ENCODE results near the gene PDE11A.
"Not testable (repeated sequence)": the region's sequence is repeated elsewhere in the genome, so short reads cannot be mapped to it uniquely, and the experiment has no call there.

The PDE11A gene

DNA sequence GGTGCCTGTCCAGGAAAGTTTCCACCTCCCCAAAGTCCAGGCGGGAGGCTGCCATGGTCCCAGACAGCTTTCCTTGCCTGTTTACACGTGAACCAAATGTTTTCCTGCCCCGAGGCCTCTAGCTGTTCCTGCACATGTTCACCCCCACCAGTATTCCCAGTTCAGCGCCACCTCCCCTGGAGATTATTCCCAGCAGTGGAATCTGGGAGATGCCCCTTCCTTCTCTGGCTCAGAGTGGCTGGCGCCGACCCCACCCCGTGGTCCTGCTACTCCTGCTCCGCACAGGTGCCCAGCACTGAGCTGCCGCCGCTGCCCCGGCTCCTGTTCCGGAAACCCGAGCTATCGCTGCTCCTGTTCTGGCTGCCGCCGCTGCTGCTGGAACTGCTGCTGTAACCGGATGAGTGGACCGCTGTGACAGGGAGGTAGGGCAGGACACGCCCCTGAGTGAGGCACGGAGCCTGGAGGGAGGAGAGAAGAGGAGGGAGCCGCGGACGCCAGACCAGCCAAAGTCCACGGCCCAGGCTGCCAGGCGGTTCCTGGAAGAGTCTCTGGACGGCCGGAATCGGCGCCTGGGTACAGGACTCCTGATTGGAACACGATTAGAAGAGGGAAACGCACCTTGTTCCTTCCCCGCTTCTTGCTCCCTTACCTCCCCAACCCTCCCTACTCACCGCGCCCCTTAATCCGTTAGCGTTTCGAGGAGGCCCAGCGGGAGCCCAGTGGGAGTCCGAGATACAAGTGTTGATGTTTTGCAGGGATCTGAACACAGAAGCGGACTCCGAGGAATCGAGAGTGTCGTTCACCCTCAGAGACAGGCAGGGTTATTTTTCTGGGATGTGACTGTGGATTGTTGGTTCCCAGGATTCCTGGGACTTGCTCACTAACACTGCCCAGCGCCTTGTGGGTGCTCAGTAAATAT lies at the start of gene PDE11A:
TSS of gene PDE11A (minus strand) at position 395 of the 919 bp plus-strand sequence. CDS start at position 55, 340 bp downstream.
- DNase-seq: peak; percentile 77

GRCh38 chr2:178119179-178119922 lies 46.8 kb upstream of the PDE11A start:
- no peak for DNase-seq

GRCh38 chr2:178117725-178118124 lies 45.1 kb upstream of the PDE11A start:
- no peak for DNase-seq

- no peak for DNase-seq
These were observed 42.7 kb upstream of the PDE11A start for GRCh38 chr2:178115271-178115670.

DNA sequence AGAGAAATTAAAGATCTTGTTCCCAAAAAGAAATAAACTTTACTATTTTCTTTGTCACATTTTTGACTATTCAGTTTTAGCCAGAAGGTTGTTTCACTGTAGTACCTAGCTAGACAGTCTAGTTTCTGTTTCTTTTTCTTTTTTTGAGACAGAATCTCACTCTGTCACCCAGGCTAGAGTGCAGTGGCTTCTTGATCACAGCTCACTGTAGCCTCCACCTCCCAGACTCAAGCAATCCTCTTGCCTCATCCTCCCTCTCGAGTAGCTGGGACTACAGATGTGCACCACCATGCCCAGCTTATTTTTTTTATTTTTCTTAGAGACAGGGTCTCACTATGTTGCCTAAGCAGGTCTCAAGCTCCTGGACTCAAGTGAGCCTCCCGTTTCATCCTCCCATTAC lies 41.9 kb upstream of the PDE11A start:
- DNase-seq: no peak

DNA sequence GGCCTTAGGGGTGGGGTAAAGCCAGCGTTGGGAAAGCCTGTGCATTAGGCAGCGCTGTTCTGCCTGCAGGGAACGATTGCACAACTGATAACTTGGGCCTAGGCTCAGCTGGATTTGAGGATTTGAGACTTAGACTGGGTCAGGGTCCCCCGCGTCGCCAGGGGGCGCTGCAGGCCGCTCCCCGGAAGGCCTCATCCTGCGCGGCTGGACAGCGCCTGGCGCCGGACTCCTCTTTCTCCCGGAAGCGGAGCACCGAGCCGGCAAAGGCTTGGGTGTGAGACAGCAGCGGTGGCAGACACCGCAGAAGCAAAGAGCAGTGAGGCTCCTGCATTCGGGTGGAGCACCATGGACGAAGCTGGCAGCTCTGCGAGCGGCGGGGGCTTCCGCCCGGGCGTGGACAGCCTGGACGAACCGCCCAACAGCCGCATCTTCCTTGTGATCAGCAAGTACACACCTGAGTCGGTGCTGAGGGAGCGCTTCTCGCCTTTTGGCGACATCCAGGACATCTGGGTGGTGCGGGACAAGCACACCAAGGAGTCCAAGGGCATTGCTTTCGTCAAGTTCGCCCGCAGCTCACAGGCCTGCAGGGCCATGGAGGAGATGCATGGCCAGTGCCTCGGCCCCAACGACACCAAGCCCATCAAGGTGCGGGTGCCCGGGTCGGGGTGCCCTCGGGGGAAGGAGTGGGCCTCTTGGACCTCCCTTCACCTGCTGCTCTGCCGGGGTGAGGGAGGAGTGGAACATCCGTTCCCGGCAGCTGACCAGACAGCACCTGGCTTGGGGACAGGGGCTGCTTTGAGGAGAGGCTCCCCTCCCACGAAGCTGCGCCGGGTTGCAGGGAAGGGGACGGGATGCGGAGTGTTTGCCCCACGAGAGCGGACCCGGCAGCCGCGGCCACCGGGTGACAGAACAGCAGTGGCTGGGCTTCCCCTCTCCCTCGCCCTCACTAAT lies 39.9 kb upstream of the PDE11A start, which contains the start of gene RBM45:
TSS of gene RBM45 (plus strand) at position 236 of the 951 bp plus-strand sequence. CDS start at position 346, 110 bp downstream.
- DNase-seq: peak; percentile 89

DNA sequence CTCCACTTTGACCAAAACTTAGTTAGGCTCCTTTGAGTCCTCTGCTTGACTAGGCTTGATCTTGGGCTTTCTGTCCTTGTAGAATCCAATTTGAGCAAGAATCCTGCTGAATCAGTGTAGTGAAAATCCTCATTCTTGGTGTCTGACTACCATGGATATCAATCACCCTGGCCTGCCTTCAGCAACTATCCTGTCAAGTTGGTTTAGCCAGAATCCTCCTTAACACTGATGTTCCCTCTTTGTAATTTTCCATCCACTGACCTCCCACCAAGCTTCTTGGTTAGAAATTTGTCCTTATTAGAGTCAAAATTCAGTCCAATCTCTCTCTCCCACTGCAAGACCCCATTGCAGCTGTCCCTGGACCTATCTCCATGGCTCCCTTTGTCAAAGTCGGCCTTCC lies 39.2 kb upstream of the PDE11A start:
- no peak for DNase-seq

- no peak for DNase-seq
These were observed 38.1 kb upstream of the PDE11A start for GRCh38 chr2:178110681-178111080.

DNA sequence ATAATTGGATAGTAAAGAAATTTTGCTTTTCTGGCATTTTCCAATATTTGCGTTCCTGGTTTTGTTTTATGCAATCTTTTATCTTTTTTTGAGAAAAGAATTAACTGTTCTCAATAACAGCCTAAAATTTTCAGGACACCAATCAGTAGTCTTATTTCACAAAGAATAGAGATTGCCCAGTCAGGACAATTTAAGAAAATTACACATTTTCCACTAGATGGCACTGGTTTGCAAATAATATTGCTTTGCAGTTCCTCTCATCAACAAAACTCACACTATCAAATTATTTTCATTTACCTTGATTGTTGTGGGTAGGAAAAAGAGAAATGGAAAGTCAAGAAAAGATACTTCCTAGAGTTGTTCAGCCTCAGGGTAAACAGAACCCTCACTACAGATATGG lies 37.2 kb upstream of the PDE11A start:
- peak; percentile 53 for DNase-seq

GRCh38 chr2:178108176-178108575 lies 35.6 kb upstream of the PDE11A start:
- no peak for DNase-seq

DNA sequence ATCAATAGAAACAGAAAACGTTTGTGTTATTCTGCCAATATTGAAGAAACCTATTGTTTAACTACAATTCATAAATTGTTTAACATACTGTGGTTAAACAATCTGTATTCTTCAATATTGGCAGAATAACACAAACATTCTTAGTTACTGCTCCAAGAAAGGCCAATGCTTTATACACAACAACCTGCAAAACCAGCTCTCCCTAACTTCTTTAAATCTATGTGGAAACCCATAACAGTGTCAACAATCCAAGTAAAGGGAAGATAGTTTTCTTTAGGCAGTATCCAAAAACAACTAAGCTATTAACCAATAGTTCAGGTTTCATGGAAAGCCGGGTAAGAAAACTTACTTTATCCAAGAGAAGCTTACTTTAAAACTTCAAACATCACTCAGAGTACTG lies 33.5 kb upstream of the PDE11A start:
- no peak for DNase-seq

DNA sequence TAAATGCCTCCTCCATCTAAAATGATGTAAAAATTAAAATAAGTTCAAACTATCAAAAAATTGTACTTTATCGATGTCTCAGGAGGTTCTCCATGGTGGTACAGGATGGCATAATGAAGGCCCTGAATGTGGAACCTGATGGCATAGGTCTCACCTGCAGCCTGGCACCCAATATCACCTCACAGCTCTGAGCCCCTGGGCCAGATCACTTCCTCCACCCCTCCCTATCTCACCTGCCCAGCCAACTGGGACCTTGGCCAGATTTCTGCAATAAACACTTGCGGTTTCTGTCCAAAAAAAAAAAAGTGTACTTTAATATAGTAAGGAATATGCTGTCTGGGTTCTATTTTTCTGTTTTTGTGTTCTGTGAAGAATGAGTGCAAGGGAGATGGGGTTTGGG lies 33.0 kb upstream of the PDE11A start:
- DNase-seq: no peak

DNA sequence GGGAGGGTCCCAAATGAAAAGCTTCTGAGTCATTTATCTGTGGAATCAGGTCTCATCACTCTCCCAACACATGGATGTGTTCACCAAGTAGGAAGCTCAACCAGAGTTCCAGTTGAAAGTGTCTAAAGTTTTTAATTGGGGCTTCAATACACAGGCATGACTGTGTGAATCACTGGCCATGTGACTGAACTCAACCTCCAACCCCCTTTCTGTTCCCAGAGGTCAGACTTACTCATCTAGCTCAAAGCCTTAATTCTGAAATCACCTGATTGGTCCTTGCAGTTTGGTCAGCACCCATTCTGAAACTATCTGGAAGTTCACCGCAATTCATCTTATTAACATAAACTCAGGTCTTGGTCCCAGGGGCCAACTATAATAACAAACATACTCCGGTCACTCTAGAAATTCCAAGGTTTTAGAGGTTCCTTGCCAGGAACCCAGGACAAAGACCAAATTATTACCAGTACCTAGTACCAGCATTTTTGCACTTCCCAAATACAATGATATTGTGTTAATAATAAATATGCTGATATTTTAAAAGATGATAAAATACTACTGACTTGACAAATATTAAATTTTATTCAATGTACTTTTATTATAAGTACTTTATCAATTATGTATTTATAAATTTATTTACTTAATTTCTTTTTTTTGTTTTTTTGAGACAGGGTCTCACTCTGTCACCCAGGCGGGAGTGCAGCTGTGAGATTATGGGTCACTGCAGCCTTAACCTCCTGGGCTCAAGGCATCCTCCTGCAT lies 28.9 kb upstream of the PDE11A start:
- DNase-seq: no peak

GRCh38 chr2:178093471-178093870 lies 20.9 kb upstream of the PDE11A start:
- DNase-seq: no peak

GRCh38 chr2:178088774-178089270 lies 16.2 kb upstream of the PDE11A start:
- no peak for DNase-seq

GRCh38 chr2:178084273-178084672 lies 11.7 kb upstream of the PDE11A start:
- DNase-seq: no peak

DNA sequence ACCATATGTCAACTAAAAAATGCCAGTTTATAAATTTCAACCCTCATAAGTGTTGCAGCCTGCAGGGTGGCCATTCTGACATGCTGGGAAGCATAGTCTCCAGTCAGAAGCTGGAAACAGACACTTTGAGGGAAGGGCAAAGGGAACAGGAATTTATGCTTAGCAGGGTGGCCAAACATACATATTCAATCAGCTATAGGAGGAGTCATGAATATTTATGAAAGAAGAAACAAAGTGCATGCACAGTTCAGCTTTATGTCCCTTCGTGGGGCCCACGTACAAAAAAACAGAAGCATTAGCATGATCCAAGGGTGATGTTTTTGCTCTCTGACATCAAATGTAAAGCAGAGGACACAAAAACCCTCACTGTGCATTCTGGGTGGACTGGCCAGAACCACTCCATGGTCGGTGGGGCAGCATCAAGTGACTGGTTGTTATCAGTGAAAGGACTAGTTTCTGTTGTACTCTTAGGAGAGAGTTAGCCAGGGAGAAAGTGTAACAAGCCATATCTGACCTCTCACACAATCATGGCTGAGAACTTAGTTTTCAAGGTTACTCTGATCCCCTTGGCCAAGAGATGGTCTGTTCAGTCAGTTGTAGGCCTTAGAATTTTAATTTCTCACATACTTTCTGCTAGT lies 9.9 kb upstream of the PDE11A start:
- no peak for DNase-seq

DNA sequence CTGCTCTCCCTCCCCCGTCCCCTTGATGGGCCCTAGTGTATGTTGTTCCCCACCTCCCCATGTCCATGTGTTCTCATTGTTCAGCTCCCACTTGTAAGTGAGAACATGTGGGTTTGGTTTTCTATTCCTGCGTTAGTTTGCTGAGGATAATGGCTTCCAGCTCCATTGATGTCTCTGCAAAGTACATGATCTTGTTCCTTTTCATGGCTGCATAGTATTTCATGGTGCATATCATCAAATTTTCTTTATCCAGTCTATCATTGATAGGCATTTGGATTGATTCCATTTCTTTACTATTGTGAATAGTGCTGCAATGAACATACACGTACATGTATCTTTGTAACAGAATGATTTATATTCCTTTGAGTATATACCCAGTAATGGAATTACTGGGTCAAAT lies 6.7 kb upstream of the PDE11A start:
- not testable (repeated sequence) for DNase-seq

DNA sequence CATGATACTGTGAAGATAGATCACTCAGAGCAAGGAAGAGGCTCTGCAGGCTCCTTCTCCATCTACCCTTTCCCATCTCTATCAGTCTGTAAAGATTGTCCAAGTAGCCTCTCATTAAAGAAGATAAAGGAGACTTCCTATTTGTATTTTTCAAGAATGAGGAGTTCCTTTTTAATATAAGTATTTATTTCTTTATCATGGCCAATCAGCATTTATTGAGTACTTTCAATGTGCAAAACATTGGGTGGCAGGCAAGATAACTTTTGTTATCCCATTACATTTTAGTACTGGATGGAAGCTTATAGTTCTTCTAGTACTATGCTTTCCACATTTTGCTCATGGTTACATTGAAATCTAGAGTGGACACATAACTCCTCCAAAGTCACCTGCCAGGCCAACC lies 3.6 kb upstream of the PDE11A start:
- DNase-seq: no peak

DNA sequence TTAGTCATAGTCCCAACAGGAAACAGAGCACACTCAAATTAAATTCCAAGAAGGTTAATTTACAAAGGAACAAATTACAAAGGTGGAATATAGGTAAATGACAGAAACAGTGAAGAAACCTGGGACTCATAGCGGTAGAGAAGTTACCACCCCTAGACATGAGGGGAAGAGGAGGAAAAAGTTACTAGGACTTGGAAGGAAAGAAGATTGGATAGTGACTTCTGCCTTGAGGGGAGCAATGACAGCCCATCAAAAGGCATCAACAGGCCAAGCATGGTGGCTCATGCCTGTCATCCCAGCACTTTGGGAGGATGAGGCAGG lies 2.4 kb upstream of the PDE11A start:
- DNase-seq: no peak

Measured in NCI-H774 (cell line).